Dermis microvascular lymphatic vessel endothelial cell (primary cell): ENCODE measurements around the gene AMY1C. TPM values are rescaled to one million over a fixed set of nuclear protein-coding genes. Genes with fewer than 3 reads are reported as not detected.
"Not testable (repeated sequence)": the region's sequence is repeated elsewhere in the genome, so short reads cannot be mapped to it uniquely, and the experiment has no call there.

Source experiments
- DNase-seq, 2 donors: peaks; one replicate each; pipeline versions ENCODE4 v3.0.0 to v3.0.0-alpha.2; 2010; ENCODE audit warnings: low read depth in 2 of 2
- total RNA-seq: library from RNA; depleted of rRNA; stranded (reverse); fragments of >200 nt; gene quantifications from 2 replicates; pipeline ENCODE4 v1.2.1, GENCODE V29; 2014

The AMY1C gene
- not detected in 2 replicates for total RNA-seq

DNA sequence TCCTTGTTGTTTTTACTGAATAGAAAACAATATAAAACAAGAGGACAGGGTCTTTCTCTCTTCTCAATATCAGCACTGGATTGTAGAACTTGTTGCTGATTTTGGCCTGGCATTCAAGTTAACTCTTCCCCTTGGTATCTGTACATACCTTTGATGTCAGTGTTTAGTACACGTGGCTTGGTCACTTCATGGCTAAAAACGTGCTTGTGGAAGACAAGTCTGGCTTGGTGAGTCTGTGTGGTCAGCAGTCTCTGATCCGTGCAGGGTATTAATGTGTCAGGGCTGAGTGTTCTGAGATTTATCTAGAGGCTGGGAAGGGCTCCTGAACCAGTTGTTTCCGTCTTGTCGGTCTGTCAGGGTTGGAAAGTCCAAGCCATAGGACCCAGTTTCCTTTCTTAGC, at the start of gene AMY1C:
Gene AMY1C (plus strand): TSS at position 301 of the 400 bp plus-strand sequence. CDS start 572 bp downstream, outside the sequence.
- DNase-seq, result not testable (repeated sequence)

DNA sequence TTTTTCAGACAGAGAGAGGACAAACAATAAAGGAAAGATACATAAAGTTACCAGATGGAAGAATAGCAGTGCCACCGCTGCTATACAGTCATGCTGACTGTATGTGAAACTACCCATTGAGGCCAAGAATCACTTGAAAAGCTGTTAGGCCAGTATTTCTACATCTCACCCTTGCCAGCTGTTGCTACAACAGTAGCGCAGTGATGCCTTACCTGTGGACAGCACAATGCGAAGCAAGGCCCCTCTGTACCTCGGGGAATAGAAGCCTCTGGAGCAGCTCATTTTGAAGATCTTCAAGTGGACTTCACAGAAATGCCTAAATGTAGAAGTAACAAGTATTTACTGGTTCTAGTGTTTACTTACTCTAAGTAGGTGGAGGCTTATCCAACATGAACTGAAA, 49.0 kb upstream of the AMY1C start:
- not testable (repeated sequence) for DNase-seq

DNA sequence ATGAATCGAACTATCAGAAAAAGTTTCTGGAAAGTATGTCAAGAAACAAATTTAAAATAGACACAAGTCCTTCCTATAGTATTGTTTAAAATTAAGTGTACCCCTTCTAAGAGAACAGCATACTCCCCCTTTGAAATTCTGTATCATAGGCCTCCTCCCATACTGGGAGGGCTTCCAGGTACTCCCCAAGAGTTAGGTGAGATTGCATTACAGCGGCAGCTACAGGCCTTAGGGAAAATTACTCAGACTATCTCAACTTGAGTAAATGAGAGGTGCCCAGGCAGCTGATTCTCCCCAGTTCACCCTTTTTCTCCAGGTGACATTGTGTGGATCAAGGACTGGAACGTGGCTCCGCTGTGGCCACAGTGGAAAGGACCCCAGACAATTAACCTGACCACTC, 48.4 kb upstream of the AMY1C start:
- not testable (repeated sequence) for DNase-seq

DNA sequence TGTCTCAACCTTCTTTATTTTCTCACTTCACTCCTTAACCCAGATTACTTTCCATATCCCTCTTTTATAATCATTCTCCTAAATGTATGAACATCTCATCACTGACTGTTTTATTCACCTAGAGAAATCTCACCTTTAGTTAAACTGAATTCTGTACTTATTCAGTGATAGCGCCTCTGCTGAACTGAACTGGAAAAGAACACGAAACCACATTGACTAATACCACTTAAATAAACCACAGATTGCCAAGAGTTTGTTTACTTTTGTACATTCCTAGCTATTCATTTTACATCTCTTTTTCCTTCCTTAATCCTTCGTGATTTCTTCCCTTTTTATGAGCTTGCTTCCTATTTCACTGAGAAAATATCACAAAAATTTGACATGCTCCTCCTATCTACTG, 42.0 kb upstream of the AMY1C start:
- not testable (repeated sequence) for DNase-seq

DNA sequence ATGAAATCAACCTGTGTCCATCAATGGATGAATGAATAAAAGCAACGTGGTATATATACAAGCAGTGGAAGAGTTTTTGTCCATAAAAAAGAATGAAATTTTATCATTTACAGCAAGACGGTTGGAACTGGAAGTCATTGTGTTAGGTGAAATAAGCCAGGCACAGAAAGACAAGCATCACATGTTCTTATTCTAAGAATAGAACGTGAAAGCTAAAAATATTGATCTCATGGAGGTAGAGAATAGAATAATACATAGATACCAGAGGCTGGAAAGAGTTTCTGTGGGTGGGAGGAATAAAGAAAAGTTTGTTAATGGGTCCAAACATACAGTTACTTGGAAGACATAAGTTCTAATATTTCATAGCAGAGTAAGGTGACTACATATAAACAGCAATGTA, 39.3 kb upstream of the AMY1C start:
- not testable (repeated sequence) for DNase-seq

DNA sequence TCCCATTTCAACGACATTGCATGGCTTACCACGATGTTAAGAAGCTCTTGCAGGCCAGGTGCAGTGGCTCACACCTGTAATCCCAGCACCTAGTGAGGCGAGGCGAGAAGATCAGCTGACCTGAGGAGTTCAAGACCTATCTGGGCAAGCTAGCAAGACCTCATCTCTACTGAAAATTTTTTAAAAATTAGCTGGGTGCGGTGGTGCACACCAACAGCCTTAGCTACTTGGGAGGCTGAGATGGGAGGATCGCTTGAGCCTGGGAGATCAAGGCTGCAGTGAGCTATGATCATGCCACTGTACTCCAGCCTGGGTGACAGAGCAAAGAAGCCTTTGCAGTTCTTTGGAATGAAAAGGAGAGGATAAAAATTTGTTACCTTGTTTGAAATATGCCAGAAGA, 32.3 kb upstream of the AMY1C start:
- not testable (repeated sequence) for DNase-seq

DNA sequence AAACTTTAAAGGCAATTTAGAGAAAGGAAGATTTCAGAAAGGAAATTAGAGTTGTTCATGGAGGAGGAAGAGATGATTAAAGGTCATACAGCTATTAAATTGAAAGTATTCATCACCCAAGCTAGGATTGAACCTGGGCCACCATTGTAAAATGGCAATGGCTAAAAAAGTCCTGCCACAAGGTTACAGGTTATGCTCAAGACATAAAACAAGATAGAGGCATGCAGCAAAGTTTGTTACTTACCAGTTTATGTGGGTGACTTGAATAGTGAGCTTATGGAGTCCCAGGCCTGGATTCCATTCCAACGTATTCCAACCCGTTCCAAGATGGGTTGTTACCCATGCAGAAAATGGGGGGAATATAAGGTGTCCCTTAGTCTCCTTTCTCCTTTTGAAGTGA, 28.2 kb upstream of the AMY1C start:
- not testable (repeated sequence) for DNase-seq

DNA sequence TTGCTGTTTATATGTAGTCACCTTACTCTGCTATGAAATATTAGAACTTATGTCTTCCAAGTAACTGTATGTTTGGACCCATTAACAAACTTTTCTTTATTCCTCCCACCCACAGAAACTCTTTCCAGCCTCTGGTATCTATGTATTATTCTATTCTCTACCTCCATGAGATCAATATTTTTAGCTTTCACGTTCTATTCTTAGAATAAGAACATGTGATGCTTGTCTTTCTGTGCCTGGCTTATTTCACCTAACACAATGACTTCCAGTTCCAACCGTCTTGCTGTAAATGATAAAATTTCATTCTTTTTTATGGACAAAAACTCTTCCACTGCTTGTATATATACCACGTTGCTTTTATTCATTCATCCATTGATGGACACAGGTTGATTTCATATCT, 14.4 kb upstream of the AMY1C start:
- DNase-seq, result not testable (repeated sequence)

DNA sequence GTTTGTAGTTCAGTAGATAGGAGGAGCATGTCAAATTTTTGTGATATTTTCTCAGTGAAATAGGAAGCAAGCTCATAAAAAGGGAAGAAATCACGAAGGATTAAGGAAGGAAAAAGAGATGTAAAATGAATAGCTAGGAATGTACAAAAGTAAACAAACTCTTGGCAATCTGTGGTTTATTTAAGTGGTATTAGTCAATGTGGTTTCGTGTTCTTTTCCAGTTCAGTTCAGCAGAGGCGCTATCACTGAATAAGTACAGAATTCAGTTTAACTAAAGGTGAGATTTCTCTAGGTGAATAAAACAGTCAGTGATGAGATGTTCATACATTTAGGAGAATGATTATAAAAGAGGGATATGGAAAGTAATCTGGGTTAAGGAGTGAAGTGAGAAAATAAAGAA, 11.7 kb upstream of the AMY1C start:
- DNase-seq, result not testable (repeated sequence)

DNA sequence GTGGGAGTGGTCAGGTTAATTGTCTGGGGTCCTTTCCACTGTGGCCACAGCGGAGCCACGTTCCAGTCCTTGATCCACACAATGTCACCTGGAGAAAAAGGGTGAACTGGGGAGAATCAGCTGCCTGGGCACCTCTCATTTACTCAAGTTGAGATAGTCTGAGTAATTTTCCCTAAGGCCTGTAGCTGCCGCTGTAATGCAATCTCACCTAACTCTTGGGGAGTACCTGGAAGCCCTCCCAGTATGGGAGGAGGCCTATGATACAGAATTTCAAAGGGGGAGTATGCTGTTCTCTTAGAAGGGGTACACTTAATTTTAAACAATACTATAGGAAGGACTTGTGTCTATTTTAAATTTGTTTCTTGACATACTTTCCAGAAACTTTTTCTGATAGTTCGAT, 5.2 kb upstream of the AMY1C start:
- DNase-seq, result not testable (repeated sequence)

DNA sequence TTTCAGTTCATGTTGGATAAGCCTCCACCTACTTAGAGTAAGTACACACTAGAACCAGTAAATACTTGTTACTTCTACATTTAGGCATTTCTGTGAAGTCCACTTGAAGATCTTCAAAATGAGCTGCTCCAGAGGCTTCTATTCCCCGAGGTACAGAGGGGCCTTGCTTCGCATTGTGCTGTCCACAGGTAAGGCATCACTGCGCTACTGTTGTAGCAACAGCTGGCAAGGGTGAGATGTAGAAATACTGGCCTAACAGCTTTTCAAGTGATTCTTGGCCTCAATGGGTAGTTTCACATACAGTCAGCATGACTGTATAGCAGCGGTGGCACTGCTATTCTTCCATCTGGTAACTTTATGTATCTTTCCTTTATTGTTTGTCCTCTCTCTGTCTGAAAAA, 4.7 kb upstream of the AMY1C start:
- DNase-seq, result not testable (repeated sequence)

DNA sequence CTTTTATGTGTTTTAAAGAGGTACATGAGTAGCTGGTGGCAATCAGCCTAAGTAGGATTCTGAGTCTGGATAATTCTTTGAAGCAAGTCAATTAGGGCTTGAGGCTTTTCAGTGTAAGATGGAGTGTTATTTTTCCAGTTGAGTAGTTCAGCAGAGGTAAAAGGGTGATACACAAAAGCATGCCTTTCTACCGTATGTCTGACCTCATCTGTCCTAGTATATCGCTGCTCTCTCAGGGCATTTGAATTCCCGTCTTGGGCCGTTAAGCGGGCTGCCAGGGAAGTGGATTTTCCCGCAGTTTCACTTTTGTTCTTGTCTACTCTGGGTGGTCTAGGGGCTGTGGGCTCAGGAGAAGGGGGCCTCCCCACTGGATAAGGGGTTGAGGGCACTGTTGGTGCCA, 1.4 kb upstream of the AMY1C start:
- DNase-seq, result not testable (repeated sequence)

DNA sequence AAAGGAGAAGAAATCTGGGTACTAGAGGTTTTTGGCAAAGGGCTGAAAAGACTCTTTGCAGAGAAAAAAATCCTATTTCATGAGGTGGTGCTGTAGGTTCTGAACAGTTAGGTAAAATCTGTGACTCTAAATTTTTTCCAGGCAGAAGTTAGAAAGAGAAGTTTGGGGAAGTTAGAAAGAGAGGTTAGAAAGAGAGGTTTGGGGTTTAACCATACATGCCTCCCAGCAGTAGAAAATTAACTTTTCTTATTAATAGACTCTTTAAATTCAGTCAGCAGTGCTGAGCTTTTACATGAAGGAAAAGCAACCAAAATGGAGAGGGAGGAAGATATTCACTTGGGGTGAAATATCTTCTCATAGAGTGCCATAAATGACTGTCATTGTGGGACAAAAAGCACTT, 12.2 kb downstream of the AMY1C start:
- no peak for DNase-seq

DNA sequence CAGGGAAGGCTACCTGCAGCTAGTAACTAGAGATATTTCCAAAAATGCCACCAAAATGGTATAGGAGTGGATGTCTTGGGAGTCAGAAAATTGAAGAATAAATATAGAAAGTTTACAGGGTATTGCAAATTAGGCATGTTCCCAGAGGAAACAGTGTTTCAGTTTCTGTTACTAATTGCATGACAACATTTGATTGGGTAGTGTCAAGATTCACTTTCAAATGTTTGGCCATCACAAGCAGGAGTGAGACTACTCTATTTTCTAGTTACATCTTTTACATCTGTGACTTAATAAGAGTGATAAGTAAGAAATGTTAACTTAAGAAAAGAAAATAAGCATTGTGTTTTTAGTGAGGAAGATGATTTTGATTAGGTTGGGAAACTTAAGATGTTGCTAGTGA, 30.2 kb downstream of the AMY1C start:
- no peak for DNase-seq

DNA sequence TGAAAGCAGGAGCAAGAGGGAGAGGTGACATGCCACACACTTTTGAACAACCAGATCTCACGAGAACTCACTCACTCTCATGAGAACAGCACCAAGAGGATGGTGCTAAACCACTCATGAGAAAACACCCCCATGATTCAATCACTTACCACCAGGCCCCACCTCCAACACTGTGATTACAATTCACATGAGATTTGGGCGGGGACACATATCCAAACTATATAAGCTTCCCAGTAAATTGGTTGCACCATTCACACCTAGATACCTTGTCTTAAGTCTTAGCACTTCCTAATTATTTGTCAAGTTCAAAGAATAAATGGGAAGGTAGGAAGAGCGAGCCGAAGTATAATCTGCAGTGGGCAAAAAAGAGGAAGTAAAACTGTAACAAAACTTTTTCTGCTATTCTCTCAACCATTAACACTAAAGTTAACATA, 34.3 kb downstream of the AMY1C start:
- DNase-seq, result no peak

DNA sequence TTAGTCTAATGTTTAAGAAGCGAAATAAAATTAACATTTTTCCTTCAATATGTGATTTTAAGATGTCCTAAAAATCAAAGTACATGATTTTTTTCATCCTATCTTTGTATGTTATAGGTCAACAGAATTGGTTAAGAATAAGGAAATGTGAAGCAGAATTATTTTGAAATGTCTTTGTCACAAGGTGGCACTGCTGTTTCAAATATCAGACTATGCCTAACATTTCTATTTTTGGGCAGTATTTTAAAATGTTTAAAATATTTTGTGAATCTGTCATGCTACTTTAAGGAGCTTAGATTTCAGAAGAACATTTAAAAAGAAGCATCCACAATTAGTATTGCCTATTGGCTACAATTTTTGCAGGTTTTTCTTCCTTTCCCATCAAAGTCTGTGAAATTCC, 38.7 kb downstream of the AMY1C start:
- DNase-seq, result no peak

DNA sequence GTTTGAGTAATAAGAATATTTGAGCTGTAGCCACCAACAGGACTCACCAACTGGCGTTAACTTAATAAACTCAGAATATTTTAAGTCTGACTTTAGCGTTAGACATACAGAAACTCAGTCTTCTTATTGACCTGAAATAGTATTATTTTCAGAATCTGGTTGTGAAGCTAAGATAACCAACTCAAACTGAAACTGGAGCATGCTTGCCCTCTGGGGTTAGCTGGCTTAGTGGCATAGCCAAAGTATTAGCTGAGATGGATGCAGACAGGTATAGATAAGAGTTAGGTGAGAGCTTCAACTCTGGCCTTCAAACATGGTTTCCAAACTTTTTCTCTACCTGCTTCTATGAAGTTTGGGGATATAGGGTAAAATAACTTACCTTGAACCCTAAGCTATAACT, 40.5 kb downstream of the AMY1C start:
- no peak for DNase-seq

Other genes starting within 250 kb of the AMY1C start
- 3.1 and 3.3 TPM in 2 replicates for gene RNPC3, start 224.2 kb upstream of the AMY1C start, total RNA-seq
- gene AMY2B, start 178.3 kb upstream of the AMY1C start, total RNA-seq, result 0.90 and 1.9 TPM in 2 replicates
- gene AMY2A, start 132.5 kb upstream of the AMY1C start, total RNA-seq, result under 0.01 TPM in 1 of 2 replicates, not detected in the other
- gene AMY1A, start 94.1 kb upstream of the AMY1C start, total RNA-seq, result not detected in 2 replicates
- gene AMY1B, start 53.7 kb upstream of the AMY1C start, total RNA-seq, result not detected in 2 replicates